Adipose tissue (tissue), 3 donors: ENCODE data around the gene NCR2. TPM values are rescaled to one million over a fixed set of nuclear protein-coding genes. Genes with fewer than 3 reads are reported as not detected.

Source experiments
- H3K27ac ChIP-seq: one replicate; pipeline ENCODE4 v1.5.1; 2013; ENCODE audit warnings: low read depth, low read length
- WGBS, 3 donors: extraction: QIAGEN DNeasy Blood & Tissue Kit; methylation state at CpG; one replicate each; pipeline ENCODE4 v1.1.7; 2013; 5-methylcytosine and 5-hydroxymethylcytosine counted together
- polyA plus RNA-seq, 3 donors: library from polyadenylated mRNA; stranded (reverse); fragments of 200-250 nt; gene quantifications; one replicate each; pipeline ENCODE4 v1.2.3, GENCODE V29; 2013
- donor health status: healthy with polysubstance abuse.
- donor health status: Bipolar disorder and iron deficiency.
- donor health status: healthy.

The NCR2 gene
- polyA plus RNA-seq, 3 donors, result not detected

DNA sequence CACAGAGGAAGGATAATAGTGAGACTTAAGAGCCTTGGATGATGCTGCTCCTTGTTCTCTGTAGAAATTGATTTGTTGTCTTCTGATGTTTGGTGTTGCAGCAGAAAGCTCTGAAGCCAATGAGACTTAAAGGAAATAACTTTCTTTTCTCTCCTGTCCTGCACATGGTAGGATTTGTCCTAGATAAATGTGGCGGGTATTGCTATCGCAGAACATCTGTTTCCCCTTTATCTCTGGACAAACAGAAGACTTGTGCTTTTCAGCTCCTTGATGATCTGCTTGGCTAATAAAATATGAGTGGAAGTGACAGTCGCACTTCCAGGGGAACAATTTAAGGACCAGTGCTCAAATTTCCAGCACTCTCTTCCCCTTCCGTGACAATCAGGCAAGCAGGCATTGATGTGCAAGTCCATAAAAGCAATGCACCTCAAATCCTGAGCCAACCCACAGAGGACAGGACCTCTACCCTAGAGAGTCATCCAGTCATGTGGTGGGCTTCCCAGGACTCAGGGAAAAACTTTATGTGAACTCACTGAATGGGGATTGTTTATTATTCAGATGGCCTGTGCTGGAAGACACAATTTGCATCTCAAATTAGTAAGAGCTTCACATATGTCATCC, 9.9 kb upstream of the NCR2 start:
- 46 to 68% (median 54%) methylated on average over 4 of the region's 4 CpGs for WGBS, 3 donors
- no peak overlapping the region for H3K27ac ChIP-seq

DNA sequence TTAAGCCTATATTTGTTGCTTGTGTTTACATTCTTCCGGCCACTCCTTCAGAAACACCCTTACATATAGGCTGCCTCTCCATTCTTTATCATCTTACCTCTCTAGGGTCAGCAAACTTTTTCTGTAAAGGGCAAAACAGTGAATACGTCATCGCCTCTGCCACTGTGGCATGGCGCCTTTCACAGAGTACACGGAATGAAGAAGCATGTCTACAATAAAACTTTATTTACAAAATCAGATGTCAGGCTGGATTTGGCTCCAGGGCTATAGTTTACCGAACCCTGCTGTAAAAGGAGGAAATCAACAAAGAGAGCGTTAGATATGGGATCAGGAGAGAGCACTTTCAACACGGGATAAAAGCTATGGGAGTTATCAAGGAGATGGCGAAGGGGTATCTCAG, 9.3 kb upstream of the NCR2 start:
- WGBS, 3 donors, result 61 to 73% (median 69%) methylated on average over 9 of the region's 9 CpGs
- H3K27ac ChIP-seq, result no peak overlapping the region

DNA sequence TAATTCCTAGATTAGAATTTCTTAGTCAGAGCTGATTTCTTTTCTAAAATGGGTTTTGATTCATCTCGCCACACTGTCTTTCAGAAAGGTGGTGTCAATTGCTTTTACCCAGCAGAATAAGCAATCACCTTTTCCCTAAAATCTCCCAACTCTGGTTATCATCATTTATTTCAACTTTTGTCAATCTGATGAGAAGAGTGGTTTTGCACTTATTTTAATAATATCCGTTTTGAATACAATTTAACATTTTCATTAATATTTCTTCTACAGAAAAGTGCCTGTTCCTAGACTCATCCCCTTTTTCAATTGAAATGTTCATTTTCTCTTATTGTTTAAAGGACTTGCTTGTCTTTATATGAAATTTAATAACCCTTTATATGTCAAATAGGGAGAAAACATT, 8.2 kb upstream of the NCR2 start:
- WGBS, 3 donors, result 74 to 84% (median 79%) methylated on average over 2 of the region's 2 CpGs
- no peak overlapping the region for H3K27ac ChIP-seq

DNA sequence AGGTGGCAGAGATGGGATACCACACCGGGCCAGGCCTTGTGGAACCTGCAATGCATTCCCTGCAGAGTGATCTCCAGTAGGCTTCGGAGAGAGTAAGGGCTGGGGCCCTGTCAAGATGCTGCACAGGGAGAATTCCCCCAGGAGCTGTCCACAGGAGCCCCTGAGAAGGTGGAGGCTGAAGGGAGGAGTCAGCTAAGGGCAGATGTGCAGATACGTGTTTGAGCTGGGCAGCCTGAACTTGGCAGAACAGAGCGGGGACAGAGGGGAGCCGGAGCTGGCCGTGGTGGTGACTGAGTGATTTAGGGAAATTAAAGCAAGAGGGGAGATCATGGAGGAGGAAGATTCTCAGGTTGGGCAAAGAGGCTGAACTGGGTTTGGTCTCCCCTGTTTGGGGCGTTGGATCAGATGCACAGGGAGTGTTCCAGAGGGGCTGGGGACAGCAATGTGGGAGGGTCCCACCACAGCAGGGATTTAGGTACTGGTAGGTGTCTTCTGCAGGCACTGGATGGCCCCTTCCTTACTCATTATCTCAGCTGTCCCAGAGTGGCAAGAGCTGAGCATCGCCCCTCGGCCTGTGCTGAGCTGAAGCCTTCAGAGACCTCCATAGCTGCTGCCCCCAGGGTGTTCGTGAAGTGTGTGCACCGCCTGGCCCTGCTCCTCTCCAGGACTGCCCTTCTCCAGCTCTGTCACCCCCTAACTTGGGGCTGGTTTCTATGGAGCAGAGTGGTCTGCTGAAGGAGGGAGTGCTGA, 3.8 kb upstream of the NCR2 start:
- WGBS, 3 donors, result 88 to 93% (median 91%) methylated on average over 11 of the region's 11 CpGs
- H3K27ac ChIP-seq, result no peak overlapping the region

DNA sequence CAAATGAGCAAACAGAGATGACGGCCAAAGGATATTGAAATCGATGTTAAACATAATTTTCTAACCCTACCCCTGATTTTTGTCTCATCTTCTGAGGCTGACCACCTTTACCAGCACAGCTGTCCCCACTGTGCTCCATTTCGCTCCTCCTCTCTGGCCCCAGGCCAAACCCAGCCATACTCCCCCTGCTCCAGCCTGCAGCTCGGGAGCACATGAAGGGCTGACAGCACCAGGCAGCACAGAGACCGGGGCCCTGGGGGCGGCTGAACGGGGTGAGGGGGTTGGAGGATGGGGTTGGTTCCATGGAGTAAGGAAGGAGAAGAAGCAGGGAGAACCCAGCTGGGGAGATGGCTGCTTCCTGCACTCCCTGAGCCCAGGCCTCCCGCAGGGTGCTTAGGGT, 3.2 kb upstream of the NCR2 start:
- WGBS, 3 donors, result 66 to 82% (median 67%) methylated on average over 8 of the region's 8 CpGs
- H3K27ac ChIP-seq, result no peak overlapping the region

DNA sequence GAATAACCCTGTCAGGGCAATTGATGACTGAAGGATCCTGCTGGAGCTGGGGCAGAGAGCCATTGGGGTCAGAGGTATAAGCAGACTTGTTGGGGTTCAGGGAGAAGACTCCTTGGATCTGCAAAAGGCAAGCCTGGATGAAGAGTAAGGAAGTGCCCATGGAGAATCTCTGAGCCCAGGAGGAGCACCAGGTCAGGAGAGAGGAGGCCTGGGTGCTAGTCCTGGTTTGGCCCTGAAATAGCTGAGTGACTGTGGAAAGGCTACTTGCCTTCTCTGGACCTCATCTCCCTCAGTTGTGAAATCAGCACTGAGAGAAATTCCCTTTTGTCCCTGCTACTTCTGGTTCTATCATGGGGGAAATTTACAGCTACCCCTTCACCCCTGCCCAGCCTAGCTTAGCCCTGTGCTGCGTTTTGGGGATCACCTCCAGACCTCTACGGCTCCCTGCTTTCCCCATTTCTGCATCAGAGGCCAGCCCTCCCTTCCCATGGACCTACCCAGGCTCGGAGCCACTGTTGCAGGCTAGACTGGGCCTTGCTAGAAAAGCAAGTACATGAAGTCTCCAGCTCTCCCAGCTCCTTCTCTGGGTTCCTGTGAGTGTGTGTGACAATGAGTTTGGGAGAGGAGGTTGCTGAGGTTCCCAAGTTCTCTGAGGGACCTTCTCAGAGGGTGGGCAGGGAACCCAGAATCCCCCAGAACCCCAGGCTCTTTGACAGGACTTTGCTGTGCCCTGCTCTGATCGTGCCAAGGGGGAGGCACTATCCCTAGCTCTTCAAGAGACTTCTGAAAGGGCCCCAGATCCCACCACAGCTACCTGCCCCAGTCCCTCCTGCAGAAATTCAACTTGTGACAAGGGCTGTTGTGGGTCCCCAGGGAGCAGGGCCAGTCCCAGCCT, 2.3 kb upstream of the NCR2 start:
- WGBS, 3 donors, result 82 to 85% (median 84%) methylated on average over 4 of the region's 4 CpGs
- no peak overlapping the region for H3K27ac ChIP-seq

DNA sequence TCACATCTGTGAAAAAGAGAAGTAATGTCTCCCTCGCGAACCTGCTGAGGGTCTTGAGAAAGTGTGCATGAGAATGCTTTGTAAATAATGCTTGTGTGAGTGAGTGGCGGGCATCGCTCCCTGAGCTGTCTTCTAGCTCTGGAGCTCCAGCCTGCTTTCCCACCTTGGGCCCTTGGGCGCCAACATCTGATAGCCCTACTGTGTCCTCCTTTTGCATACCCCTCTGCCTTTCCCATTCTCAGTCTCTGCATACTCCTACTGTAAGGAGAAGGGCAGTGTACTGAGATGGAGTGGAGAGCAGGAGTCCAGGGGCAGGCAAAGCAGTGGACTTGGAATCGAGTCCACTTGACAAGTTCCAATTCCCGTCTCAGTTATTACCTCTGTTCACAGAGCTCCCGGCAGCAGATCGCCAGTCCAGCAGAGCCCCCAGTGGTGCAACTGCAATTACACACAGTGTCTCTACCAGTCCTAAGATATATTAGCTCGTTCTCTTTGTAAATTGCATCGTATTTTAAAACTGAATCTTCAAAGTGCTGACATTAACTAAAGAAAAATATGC, 847 bp upstream of the NCR2 start:
- 64 to 67% (median 65%) methylated on average over 11 of the region's 11 CpGs for WGBS, 3 donors
- H3K27ac ChIP-seq, result no peak overlapping the region

DNA sequence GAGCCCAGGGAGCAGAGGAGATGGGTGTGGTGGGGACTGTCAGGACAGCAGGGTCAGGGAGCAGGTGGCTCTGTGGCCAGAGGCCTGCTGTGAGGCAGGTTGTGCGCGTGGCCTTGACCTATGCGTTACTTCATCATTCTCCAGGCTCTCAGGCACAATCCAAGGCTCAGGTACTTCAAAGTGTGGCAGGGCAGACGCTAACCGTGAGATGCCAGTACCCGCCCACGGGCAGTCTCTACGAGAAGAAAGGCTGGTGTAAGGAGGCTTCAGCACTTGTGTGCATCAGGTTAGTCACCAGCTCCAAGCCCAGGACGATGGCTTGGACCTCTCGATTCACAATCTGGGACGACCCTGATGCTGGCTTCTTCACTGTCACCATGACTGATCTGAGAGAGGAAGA, 535 bp downstream of the NCR2 start:
- no peak overlapping the region for H3K27ac ChIP-seq

DNA sequence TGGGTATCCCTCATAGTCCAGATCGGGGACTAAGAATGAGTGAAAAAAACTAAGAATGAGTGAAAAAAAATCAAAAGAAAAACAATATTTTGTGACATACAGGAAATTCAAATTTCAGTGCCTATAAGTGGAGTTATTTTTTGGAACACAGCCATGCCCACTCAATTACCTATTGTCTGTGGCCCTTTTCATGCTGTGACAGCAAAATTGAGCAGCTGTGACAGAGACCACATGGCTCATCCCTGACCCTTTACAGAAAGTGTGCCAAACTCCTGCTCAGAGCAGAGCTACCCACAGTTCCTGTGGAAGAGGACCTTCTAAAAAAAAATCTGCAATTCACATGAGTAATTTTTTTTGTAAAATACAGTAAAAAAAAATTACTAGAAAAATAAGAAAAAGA, 1.4 kb downstream of the NCR2 start:
- H3K27ac ChIP-seq, result no peak overlapping the region
- WGBS, 3 donors, result 59 to 67% (median 61%) methylated on average over 1 of the region's 1 CpG

More for the DNA sequence above, 535 bp downstream of the NCR2 start:
- WGBS, 3 donors, result 78 to 93% (median 91%) methylated on average over 11 of the region's 11 CpGs

DNA sequence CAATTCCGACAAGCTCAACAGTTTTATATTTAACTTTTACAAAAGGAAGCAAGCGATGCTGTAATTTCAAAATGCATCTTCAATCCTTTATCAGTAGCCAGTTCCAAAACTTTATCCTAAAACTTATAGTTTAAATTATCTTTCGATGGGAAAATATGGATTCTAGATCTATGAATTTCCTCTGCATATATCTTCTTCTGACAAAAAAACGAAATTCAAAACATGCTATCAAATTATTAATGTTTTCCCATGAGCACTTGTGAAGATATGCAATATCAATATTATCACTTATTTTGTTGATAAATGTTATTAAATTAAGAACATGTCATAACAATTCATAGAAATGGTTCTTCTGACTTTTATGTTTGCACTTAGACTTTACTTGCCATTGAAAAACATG, 2.3 kb downstream of the NCR2 start:
- H3K27ac ChIP-seq, result no peak overlapping the region
- 61 to 81% (median 79%) methylated on average over 4 of the region's 4 CpGs for WGBS, 3 donors

DNA sequence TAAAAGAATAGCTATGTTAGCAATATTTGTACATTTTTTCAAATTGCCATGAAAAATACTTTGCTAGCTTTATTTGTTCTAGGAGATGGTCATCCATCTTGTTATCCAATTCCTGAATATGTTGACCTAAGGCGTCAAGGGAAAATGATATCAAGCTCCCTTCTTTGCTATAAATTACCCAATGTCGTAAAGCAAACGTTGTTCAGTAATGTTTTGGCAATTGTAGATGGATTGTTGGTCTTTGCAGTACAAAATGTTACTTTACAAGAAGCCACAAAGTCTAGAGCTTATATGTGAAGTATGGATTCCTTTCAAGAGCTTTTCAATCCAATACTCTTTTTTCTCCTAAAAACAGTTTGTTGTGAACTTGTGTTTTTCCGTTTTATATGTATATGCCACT, 3.3 kb downstream of the NCR2 start:
- no peak overlapping the region for H3K27ac ChIP-seq
- 43 to 56% (median 55%) methylated on average over 4 of the region's 4 CpGs for WGBS, 3 donors

DNA sequence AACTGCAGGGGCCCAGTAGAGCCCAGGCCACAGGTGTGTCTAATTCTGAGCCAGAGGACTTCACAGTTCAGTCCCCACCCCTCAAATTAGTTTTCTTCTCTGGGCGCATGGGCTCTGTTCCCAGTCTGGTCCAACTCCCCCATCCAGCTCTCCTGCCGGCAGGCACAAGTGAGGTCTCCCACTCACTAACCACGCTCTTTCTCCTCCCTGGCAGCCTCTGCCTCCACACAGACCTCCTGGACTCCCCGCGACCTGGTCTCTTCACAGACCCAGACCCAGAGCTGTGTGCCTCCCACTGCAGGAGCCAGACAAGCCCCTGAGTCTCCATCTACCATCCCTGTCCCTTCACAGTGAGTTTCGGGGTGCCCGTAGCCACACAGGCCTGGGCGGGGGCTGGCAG, 6.2 kb downstream of the NCR2 start:
- WGBS, 3 donors, result 84 to 87% (median 85%) methylated on average over 8 of the region's 8 CpGs
- H3K27ac ChIP-seq, result no peak overlapping the region

DNA sequence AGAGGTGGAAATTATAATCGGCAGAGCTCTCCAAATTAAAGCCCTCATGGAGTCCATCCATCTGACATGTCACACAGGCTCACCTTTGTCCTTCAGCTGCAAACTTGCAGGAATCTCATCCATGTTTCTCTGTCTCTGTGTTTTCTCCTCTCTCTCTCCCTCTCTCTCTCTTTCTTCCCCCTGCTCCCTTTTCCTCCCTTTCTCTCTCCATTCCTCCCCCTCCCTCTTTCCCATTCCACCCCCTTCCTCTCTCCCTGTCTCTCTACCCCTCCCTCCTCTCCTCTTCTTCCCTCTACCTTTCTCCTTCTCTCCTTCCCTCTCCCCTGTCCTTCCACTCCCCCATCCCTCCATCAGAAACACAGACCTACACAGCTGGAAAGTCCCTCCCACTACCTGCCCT, 6.8 kb downstream of the NCR2 start:
- 20 to 73% (median 38%) methylated on average over 1 of the region's 1 CpG for WGBS, 3 donors
- H3K27ac ChIP-seq, result no peak overlapping the region

DNA sequence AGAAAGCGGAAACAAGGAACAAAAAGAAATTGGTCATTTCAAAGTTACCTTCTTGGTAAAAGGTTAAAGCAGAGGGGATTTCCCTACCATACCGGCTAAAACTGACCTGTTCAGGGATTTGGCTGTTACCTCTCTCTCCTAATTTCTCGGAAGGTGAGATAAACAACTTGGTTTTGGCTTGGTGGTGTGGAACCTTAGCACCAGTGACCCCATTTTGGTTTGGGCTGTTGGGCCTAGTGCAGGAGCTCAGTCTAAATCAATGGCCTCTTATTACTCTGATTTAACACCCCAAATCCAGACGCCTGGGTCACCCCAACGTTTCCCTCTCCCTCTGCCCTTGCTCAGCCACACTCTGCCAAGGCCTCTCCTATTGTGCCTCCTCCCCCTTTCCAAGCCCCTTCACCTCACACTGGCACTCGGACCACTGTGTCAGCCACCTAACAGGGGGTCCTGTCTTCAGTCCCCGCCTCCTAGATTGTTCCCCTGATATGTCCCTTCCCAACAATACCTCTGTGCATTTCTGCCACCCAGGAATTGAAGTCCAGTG, 8.3 kb downstream of the NCR2 start:
- 84 to 94% (median 87%) methylated on average over 7 of the region's 7 CpGs for WGBS, 3 donors
- no peak overlapping the region for H3K27ac ChIP-seq

DNA sequence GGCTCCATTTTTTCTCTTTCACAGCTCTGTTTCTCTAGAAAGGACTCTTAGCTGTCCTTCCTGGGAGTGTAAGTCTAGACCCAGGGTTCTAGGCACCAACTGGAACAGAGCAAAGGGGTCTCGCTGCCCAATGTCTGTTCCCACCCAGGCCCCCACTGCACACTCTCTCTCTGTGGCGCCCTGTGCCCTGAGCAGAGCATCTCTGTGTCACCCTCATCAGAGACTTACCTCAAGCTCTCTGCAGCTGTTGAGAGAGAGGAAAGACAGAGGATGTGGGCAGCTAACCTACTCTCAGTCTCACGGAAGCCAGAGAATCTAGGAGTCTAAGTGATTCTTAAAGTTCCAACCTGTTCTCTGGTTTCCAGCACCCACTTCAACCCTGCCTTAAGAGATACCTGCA, 9.5 kb downstream of the NCR2 start:
- no peak overlapping the region for H3K27ac ChIP-seq
- WGBS, 3 donors, result 40 to 60% (median 49%) methylated on average over 3 of the region's 3 CpGs

DNA sequence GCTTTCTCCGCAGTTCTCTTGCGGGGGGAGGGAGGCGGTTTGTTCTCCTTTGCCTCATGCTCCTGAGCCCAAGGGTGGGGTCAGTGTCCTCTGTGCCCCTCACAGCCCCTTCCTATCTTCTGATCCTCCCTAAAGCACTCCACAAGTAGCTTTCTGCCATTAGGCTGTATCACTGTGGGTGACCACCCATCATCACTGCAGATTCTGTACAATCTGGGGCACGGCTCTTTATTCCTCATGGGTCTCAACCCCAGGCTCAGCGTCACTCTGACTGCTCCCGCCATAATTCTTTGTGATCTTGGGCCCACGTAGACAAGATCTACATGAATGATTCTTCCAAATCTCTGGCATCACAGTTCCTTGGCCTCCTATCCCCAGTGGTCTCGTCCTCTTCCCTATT, 10.5 kb downstream of the NCR2 start:
- WGBS, 3 donors, result 86 to 93% (median 87%) methylated on average over 8 of the region's 8 CpGs

DNA sequence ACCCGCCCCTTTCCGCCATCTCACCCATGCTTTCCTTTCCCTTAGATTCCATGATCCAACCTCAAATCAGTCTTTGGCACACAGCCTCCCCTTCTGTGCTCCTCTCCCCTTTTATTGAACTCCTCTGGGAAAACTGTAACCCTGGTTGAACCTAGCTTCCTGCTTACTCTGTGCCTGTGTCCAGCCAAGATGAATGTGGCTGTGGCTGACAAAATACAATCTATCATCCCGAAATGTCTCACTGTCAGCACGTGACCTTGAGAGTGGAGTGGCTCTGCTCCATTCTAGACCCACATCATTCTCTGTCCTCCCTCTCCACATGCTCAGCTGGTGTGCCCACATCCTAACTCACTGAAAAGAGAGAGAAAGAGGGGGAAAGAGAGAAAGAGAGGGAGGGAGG, 11.0 kb downstream of the NCR2 start:
- 50 to 72% (median 66%) methylated on average over 4 of the region's 4 CpGs for WGBS, 3 donors
- no peak overlapping the region for H3K27ac ChIP-seq

More for the DNA sequence above, 10.5 kb downstream of the NCR2 start:
- no peak overlapping the region for H3K27ac ChIP-seq

DNA sequence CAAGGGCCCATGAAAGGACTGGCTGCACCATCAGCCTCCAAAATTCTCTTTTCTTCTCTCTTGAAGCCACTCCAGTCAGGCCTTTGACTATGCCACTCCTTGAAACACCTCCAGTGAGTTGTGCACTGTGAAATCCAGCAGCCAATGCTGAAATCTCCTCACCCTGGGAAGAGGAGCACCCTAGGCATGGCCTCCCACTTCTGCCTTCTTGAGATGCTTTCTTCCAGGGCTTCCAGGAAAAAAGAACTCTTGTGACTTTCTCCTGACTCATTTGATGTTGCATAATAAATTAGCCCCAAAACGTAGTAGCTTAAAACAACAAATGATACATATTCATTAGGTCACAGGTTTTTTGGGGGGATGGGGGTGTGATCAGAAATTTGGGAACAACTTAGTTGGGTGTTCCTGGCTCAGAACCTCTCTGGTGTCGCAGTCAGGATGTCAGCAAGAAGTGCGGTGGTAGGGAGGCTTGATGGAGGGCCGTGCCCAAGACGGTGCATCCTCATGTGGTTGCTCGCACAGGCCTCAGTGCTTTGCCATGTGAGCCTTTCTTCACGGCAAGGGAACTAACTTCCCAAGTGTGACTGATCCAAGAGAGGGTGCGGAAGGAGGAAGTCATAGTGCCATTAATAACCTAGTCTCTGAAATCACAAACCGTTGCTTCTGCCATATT, 12.1 kb downstream of the NCR2 start:
- no peak overlapping the region for H3K27ac ChIP-seq
- WGBS, 3 donors, result 81 to 88% (median 84%) methylated on average over 9 of the region's 9 CpGs
